Trophoblast cell (in vitro differentiated cells and primary cell): Measurements from ENCODE around the gene TIGAR.

Experiments used
- DNase-seq, 2 donors: peaks; one replicate each; pipeline ENCODE4 v3.0.0-alpha.2; 2016
- H2AFZ ChIP-seq: 2 replicates; pipeline ENCODE4 v1.6.1; 2013; ENCODE audit warnings: low read length, moderate library complexity, mild to moderate bottlenecking; ENCODE audit not compliant: insufficient read depth, poor library complexity
- H2AK5ac ChIP-seq: 2 replicates; pipeline ENCODE4 v1.6.1; 2013; ENCODE audit warnings: mild to moderate bottlenecking, low read length
- H2BK120ac ChIP-seq: 2 replicates; pipeline ENCODE4 v1.6.1; 2013; ENCODE audit warnings: low read length, mild to moderate bottlenecking, moderate library complexity; ENCODE audit not compliant: insufficient read depth, poor library complexity
- H2BK12ac ChIP-seq: 2 replicates; pipeline ENCODE4 v1.6.1; 2013; ENCODE audit warnings: mild to moderate bottlenecking, low read length, moderate library complexity
- H2BK5ac ChIP-seq: 2 replicates; pipeline ENCODE4 v1.6.1; 2013; ENCODE audit warnings: low read length, low read depth, moderate library complexity, mild to moderate bottlenecking; ENCODE audit not compliant: poor library complexity
- H3K14ac ChIP-seq: 2 replicates; pipeline ENCODE4 v1.6.1; 2013; ENCODE audit warnings: mild to moderate bottlenecking, low read length
- H3K18ac ChIP-seq: 2 replicates; pipeline ENCODE4 v1.6.1; 2013; ENCODE audit warnings: mild to moderate bottlenecking, low read length
- H3K23ac ChIP-seq: 2 replicates; pipeline ENCODE4 v1.6.1; 2013; ENCODE audit warnings: low read length
- H3K27ac ChIP-seq: 2 replicates; pipeline ENCODE4 v1.5.1; 2013; ENCODE audit warnings: low read depth, mild to moderate bottlenecking, inconsistent platforms, low read length, moderate library complexity
- H3K27me3 ChIP-seq: 2 replicates; pipeline ENCODE4 v1.6.1; 2013; ENCODE audit warnings: inconsistent platforms, mild to moderate bottlenecking, low read length, moderate library complexity; ENCODE audit not compliant: insufficient read depth
- H3K36me3 ChIP-seq, 2 experiments: 1 replicate in 1 of 2; 2 replicates in 1 of 2; pipeline ENCODE4 v1.6.1; 2013; ENCODE audit warnings: low read length in 2 of 2, mild to moderate bottlenecking in 2 of 2, moderate library complexity in 1 of 2; ENCODE audit not compliant: insufficient read depth in 2 of 2, control insufficient read depth in 1 of 2
- H3K4ac ChIP-seq: 2 replicates; pipeline ENCODE4 v1.6.1; 2013; ENCODE audit warnings: low read depth, mild to moderate bottlenecking, low read length, moderate library complexity
- H3K4me1 ChIP-seq, 2 experiments: 1 replicate in 1 of 2; 2 replicates in 1 of 2; pipeline ENCODE4 v1.6.1; 2013; ENCODE audit warnings: low read length in 2 of 2, mild to moderate bottlenecking in 2 of 2, moderate library complexity in 1 of 2; ENCODE audit not compliant: insufficient read depth in 2 of 2, control insufficient read depth in 1 of 2
- H3K4me2 ChIP-seq: 2 replicates; pipeline ENCODE4 v1.6.1; 2013; ENCODE audit warnings: inconsistent platforms, mild to moderate bottlenecking, low read length, moderate library complexity
- H3K4me3 ChIP-seq: 2 replicates; pipeline ENCODE4 v1.5.1; 2013; ENCODE audit warnings: mild to moderate bottlenecking, low read depth, low read length, inconsistent platforms
- H3K79me1 ChIP-seq: one replicate; pipeline ENCODE4 v1.6.1; 2013; ENCODE audit warnings: low read length
- H3K79me2 ChIP-seq: 2 replicates; pipeline ENCODE4 v1.6.1; 2013; ENCODE audit warnings: low read length, mild to moderate bottlenecking; ENCODE audit not compliant: control insufficient read depth, insufficient read depth, poor library complexity
- H3K9ac ChIP-seq: 2 replicates; pipeline ENCODE4 v1.6.1; 2013; ENCODE audit warnings: mild to moderate bottlenecking, low read length
- H3K9me3 ChIP-seq: 2 replicates; pipeline ENCODE4 v1.6.1; 2013; ENCODE audit warnings: low read depth, mild to moderate bottlenecking, control low read depth, inconsistent platforms, low read length; ENCODE audit not compliant: insufficient read depth
- H4K12ac ChIP-seq: 2 replicates; pipeline ENCODE4 v1.6.1; 2013; ENCODE audit warnings: low read depth, mild to moderate bottlenecking, low read length, moderate library complexity
- H4K8ac ChIP-seq: 2 replicates; pipeline ENCODE4 v1.6.1; 2013; ENCODE audit warnings: low read depth, mild to moderate bottlenecking, low read length, moderate library complexity
- H4K91ac ChIP-seq: one replicate; pipeline ENCODE4 v1.6.1; 2013; ENCODE audit warnings: low read depth, mild to moderate bottlenecking, low read length, moderate library complexity
- WGBS: extraction: QIAGEN DNeasy Blood & Tissue Kit; methylation state at CpG from one replicate; pipeline ENCODE4 v1.1.7; 2013; ENCODE audit warnings: missing lambda C conversion rate; ENCODE audit not compliant: insufficient read length, insufficient coverage; ENCODE audit errors: extremely low coverage; 5-methylcytosine and 5-hydroxymethylcytosine counted together

The TIGAR gene

GRCh38 chr12:4383304-4383865 lies 62.4 kb downstream of the TIGAR start:
- Histone ChIP-seq H2AFZ (no peak overlapping the region), H3K79me2 (no peaks in the 10 kb centered on the region)
- DNase-seq: peak in 1 of 2 donors; percentile 7

GRCh38 chr12:4386801-4387200 lies 65.8 kb downstream of the TIGAR start:
- no peak overlapping the region for H3K4ac ChIP-seq
- no peak overlapping the region for H2AK5ac ChIP-seq
- no peak overlapping the region for H3K27ac ChIP-seq
- H4K91ac ChIP-seq: no peak overlapping the region
- no peaks in the 10 kb centered on the region for H3K79me2 ChIP-seq
- H3K14ac ChIP-seq: no peak overlapping the region
- H3K9ac ChIP-seq: no peak overlapping the region
- H3K9me3 ChIP-seq: no peaks in the 10 kb centered on the region
- H3K18ac ChIP-seq: no peak overlapping the region
- H2AFZ ChIP-seq: no peak overlapping the region
- no peak for DNase-seq
- H3K4me1 ChIP-seq: no peaks in the 10 kb centered on the region
- no peaks in the 10 kb centered on the region for H3K36me3 ChIP-seq
- no peak overlapping the region for H2BK12ac ChIP-seq
- no peak overlapping the region for H2BK120ac ChIP-seq
- no peak overlapping the region for H4K8ac ChIP-seq
- no peak overlapping the region for H3K23ac ChIP-seq
- no CpG with 5 or more reads among the region's 4 CpGs for WGBS
- H3K4me3 ChIP-seq: no peak overlapping the region
- no peaks in the 10 kb centered on the region for H3K27me3 ChIP-seq
- no peak overlapping the region for H2BK5ac ChIP-seq
- no peak overlapping the region for H3K4me2 ChIP-seq
- no peaks in the 10 kb centered on the region for H3K79me1 ChIP-seq
- no peak overlapping the region for H4K12ac ChIP-seq

More at GRCh38 chr12:4383304-4383865, 62.4 kb downstream of the TIGAR start:
- Histone ChIP-seq H4K91ac (no peak overlapping the region), H3K4me2 (no peak overlapping the region), H2BK120ac (no peak overlapping the region), H4K8ac (no peak overlapping the region), H2AK5ac (no peak overlapping the region), H3K4me1 (peaks cover 0 to 3% of the 10 kb centered on the region in 2 experiments), H3K9ac (no peak overlapping the region), H3K27me3 (no peaks in the 10 kb centered on the region), H2BK5ac (no peak overlapping the region), H3K4me3 (no peak overlapping the region), H2BK12ac (no peak overlapping the region), H3K9me3 (no peaks in the 10 kb centered on the region), H3K36me3 (no peaks in the 10 kb centered on the region), H3K27ac (no peak overlapping the region), H4K12ac (no peak overlapping the region), H3K23ac (no peak overlapping the region), H3K4ac (no peak overlapping the region), H3K14ac (no peak overlapping the region), H3K79me1 (no peaks in the 10 kb centered on the region), H3K18ac (no peak overlapping the region)
- no CpG with 5 or more reads among the region's 8 CpGs for WGBS

- H2BK5ac ChIP-seq: no peak overlapping the region
- H4K8ac ChIP-seq: no peak overlapping the region
- H3K4me3 ChIP-seq: no peak overlapping the region
- no peak overlapping the region for H2AFZ ChIP-seq
- no peak overlapping the region for H3K18ac ChIP-seq
- no peaks in the 10 kb centered on the region for H3K9me3 ChIP-seq
- no peaks in the 10 kb centered on the region for H3K36me3 ChIP-seq
- no peak overlapping the region for H3K23ac ChIP-seq
- H3K4me1 ChIP-seq: no peaks in the 10 kb centered on the region
- no peak overlapping the region for H3K4ac ChIP-seq
- WGBS: no CpG with 5 or more reads among the region's 5 CpGs
- no peaks in the 10 kb centered on the region for H3K79me1 ChIP-seq
- no peaks in the 10 kb centered on the region for H3K27me3 ChIP-seq
- H2BK120ac ChIP-seq: no peak overlapping the region
- no peak overlapping the region for H3K14ac ChIP-seq
- no peak overlapping the region for H2BK12ac ChIP-seq
- H3K79me2 ChIP-seq: no peaks in the 10 kb centered on the region
- H3K9ac ChIP-seq: no peak overlapping the region
- H3K27ac ChIP-seq: no peak overlapping the region
- H3K4me2 ChIP-seq: no peak overlapping the region
- H2AK5ac ChIP-seq: no peak overlapping the region
- no peak overlapping the region for H4K91ac ChIP-seq
- no peak overlapping the region for H4K12ac ChIP-seq
- DNase-seq: no peak
These were observed 66.6 kb downstream of the TIGAR start for GRCh38 chr12:4387607-4388006.

- no peak overlapping the region for H3K4me2 ChIP-seq
- H3K9ac ChIP-seq: no peak overlapping the region
- no peak overlapping the region for H3K14ac ChIP-seq
- H3K4me1 ChIP-seq: no peaks in the 10 kb centered on the region
- H3K36me3 ChIP-seq: no peaks in the 10 kb centered on the region
- no peak overlapping the region for H3K18ac ChIP-seq
- H3K4ac ChIP-seq: no peak overlapping the region
- no peak overlapping the region for H2BK5ac ChIP-seq
- no peak overlapping the region for H3K23ac ChIP-seq
- no peak overlapping the region for H2BK120ac ChIP-seq
- H2AFZ ChIP-seq: no peak overlapping the region
- H3K79me1 ChIP-seq: no peaks in the 10 kb centered on the region
- no peaks in the 10 kb centered on the region for H3K9me3 ChIP-seq
- H3K4me3 ChIP-seq: no peak overlapping the region
- no peak overlapping the region for H4K8ac ChIP-seq
- no peak overlapping the region for H4K12ac ChIP-seq
- no peaks in the 10 kb centered on the region for H3K27me3 ChIP-seq
- no CpG with 5 or more reads among the region's 1 CpG for WGBS
- no peak overlapping the region for H2BK12ac ChIP-seq
- DNase-seq: no peak
- H4K91ac ChIP-seq: no peak overlapping the region
- no peak overlapping the region for H3K27ac ChIP-seq
- no peaks in the 10 kb centered on the region for H3K79me2 ChIP-seq
- no peak overlapping the region for H2AK5ac ChIP-seq
These were observed 67.0 kb downstream of the TIGAR start for GRCh38 chr12:4388032-4388431.
